ENCODE data around the gene AK5.

AK5 gene

DNA sequence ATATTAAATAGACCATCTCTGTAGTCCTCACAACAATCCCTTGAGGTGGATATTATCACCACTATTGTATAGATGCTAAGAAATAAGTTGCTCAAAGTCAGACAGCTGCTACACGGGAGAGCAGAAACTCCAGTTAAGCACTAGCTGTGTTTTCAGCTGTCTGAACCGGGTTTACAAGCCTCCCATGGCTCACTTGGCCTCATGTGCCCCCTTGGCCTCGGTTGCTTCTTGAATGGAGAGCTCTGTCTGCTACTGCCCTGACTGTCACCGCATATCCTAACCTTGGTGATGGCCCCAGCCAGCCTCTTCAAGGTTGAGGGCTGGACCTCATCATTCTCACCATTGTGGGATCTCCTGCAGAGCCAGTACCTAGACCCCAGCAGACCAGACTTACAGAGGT, 123.4 kb downstream of the AK5 start:
- TF ChIP-seq, protein P1, sequence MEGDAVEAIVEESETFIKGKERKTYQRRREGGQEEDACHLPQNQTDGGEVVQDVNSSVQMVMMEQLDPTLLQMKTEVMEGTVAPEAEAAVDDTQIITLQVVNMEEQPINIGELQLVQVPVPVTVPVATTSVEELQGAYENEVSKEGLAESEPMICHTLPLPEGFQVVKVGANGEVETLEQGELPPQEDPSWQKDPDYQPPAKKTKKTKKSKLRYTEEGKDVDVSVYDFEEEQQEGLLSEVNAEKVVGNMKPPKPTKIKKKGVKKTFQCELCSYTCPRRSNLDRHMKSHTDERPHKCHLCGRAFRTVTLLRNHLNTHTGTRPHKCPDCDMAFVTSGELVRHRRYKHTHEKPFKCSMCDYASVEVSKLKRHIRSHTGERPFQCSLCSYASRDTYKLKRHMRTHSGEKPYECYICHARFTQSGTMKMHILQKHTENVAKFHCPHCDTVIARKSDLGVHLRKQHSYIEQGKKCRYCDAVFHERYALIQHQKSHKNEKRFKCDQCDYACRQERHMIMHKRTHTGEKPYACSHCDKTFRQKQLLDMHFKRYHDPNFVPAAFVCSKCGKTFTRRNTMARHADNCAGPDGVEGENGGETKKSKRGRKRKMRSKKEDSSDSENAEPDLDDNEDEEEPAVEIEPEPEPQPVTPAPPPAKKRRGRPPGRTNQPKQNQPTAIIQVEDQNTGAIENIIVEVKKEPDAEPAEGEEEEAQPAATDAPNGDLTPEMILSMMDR (IDR thresholded peaks at IDR 0.05) = no peak

DNA sequence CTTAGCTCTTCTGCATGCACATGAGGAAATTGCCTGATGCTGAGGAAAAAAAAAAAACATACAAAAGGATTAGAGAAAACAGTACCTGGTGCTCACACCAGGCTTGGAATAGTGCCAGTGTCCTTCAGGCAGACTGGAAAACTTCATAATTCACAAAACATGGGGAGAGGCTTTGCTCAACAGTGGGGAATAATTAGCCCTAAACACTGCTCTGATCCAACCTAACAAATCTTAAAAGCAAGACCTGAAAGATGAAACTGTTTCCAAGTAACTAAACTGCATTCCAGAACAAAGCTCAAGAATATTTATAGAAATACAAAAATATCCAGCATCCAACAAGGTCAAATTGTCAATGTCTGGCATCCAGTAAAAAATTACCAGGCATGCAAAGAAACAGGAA, 124.8 kb downstream of the AK5 start:
- TF ChIP-seq, protein P1 (IDR thresholded peaks at IDR 0.05) = no peak

DNA sequence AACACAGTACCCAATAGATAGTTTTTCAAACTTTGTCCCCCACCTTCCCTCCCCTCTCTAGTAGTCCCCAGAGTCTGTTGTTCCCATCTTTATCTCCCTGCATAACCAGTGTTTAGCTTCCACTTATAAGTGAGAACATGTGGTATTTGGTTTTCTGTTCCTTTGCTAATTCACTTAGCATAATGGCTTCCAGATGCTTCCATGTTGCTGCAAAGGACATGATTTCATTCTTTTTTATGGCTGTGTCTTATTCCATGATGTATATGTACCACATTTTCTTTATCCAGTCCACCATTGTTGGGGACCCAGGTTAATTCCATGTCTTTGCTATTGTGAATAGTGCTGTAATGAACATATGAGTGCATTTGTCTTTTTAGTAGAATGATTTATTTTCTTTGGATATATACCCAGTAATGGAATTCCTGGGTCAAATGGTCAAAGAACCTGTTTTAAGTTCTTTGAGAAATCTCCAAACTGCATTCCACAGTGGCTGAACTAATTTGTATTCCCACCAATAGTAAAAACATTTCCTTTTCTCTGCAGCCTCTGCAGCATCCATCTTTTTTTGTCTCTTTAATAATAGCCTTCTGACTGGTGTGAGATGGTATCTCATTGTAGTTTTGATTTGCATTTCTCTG, 126.0 kb downstream of the AK5 start:
- TF ChIP-seq, protein P1 (IDR thresholded peaks at IDR 0.05) = no peak

DNA sequence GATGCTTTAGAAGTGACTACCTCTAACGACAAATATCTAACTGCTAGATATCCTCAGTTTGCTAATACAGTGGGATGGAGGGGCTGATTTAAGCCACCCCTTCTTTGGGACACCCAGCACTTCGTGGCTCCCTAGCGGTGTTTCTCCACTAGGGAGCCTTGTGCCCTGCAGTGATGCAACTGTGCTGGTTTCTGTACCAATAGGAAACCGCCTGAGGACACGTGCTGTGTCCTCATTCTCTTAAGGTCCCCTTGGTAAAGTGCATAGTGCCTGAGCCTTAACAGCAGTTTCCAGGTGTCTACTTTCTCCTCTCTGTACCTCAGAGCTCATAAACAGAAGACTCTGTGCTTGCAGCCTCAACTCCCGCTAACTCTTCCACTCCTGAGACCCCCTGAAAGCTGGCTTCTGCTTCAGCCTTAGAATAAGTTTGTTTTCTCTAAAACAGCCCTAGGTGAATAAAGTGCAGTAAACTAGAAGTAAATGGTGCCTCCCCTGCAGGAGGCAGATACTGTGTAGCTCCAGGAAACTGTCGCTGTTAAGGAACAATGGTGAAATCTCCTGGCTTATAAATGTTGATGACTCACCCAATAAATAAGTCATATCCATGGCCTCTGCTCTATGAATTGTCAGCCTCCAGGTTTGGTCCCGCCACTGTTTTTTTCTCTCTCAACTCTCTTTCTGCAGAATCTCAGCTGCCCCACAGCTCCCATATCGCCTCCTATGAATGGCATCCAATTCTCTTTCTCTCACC, 130.4 kb downstream of the AK5 start:
- TF ChIP-seq, protein P1 (IDR thresholded peaks at IDR 0.05) = no peak

DNA sequence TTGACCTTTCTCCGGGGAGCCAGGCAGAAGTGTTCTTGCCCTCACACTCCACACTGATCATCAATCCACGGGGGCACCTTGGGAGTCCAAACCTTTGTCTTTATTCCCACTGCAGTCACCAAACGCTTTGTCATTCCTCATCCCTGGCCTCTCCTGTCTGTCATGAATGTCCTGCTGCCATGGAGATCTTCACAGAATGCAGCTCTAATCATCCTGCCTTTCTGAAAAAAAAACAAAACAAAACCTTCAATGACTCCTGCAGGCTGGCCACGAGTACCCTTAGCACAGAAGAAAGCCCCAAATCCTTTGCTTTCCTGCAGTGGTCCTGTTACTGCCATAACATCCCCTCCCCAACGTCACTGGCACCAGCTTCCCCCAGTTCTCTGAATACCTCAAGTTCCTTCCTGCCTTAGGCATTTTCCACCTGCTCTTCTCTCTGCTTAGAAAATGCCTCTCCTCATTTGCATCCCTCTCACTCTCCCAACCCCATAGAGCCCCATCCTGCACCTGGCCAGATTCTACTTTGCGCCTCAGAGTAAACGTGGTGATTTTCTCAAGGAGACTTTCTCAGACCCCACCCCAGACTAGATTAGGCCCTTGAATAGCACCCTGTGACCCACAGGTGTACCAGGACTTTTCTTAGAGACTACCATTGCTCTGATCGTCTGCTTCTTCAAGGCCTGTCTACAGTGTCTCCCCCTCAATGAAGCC, 131.2 kb downstream of the AK5 start:
- TF ChIP-seq, protein P1 (IDR thresholded peaks at IDR 0.05) = no peak

DNA sequence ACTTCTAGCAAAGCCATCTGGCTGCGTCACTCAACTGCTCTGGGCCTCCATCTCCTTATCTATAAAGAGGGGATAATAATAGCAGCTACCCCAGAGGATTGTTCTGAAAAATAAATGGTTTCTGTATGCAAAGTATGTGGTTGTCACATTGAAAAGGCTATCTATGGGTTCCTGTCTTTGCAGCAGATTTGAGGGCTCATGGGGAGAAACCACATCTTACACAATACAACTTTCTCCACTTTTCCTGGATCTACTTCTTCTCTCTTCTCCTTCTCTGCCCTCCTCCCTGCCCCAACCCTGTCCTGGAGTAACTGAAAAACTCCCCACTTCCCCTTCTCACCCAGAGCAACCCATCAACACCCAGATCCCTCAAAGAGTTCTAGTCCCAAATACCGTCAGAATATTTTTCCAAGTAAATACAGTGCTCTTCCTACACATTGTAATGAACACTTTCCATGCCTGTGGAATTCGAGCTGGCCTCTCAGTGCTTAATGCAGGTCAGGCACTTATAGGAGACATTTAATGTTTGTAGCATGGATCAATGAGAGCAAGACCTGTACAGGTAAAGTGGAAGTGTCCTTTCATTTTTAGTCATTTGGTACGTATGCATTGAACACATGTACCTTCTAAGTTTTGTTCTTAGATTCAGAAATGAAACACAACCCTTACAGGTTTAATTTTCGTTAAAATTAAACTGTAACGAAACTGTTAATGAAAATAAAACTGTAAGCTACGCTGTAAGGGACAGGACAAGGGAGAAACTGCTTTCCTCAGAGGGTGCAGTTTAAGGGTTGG, 131.9 kb downstream of the AK5 start:
- TF ChIP-seq, protein P1 (IDR thresholded peaks at IDR 0.05) = no peak

DNA sequence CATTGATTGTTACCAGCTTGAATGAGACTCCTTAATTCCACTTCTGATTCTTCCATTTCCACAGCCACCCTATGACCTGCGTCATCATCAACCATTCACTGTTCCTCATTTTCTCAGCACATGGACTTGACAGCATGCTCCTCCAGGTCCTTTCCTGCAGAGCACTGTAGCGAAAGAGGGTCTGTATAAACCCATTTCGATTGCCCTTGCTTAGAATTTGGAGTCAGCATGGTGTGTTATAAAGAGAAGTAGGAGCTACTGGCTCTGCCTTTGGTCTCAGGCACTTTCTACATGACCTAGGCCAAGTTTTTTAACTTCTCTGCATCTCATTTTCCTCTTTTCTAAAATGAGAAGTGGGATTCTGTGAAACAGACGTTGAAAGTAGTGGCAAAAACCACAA, 133.8 kb downstream of the AK5 start:
- TF ChIP-seq, protein P1 (IDR thresholded peaks at IDR 0.05) = no peak
